Gastrocnemius medialis (tissue), 4 donors: ENCODE data around the gene ST6GALNAC3. TPM values are rescaled to one million over a fixed set of nuclear protein-coding genes. Genes with fewer than 3 reads are reported as not detected.

Experiments
- ATAC-seq, 2 donors: fragments of 150-250 bp; one replicate each; pipeline ENCODE4 v1.9.1; 2016
- DNase-seq, 2 donors: peaks; one replicate each; pipeline ENCODE4 v3.0.0-alpha.2; 2019
- H3K27ac ChIP-seq, 4 donors: fragments of 200-600 bp; sonication (generic); 1 replicate in 1 of 4; 2 replicates in 3 of 4; pipeline ENCODE4 v1.5.1; 2016 to 2018; ENCODE audit warnings: mild to moderate bottlenecking in 2 of 4, moderate library complexity in 1 of 4
- H3K27me3 ChIP-seq, 3 donors: fragments of 200-600 bp; sonication (generic) in 2 of 3; 1 replicate in 1 of 3; 2 replicates in 2 of 3; pipeline versions ENCODE4 v1.5.1 to v1.6.0; 2016 to 2019; ENCODE audit warnings: mild to moderate bottlenecking in 1 of 3, moderate library complexity in 1 of 3
- H3K36me3 ChIP-seq, 2 donors: fragments of 200-600 bp; sonication (generic) in 1 of 2; one replicate each; pipeline ENCODE4 v1.5.1; 2017 to 2018
- H3K4me1 ChIP-seq, 2 donors: fragments of 200-600 bp; sonication (generic) in 1 of 2; one replicate each; pipeline ENCODE4 v1.5.1; 2016 to 2017; ENCODE audit warnings: mild to moderate bottlenecking in 2 of 2
- H3K4me3 ChIP-seq, 4 donors: fragments of 200-600 bp; sonication (generic) in 3 of 4; 1 replicate in 1 of 4; 2 replicates in 3 of 4; pipeline ENCODE4 v1.5.1; 2016 to 2019; ENCODE audit warnings: mild to moderate bottlenecking in 2 of 4
- H3K9me3 ChIP-seq, 3 donors: fragments of 200-600 bp; sonication (generic) in 2 of 3; 1 replicate in 1 of 3; 2 replicates in 2 of 3; pipeline ENCODE4 v1.5.1; 2016 to 2019
- POLR2A ChIP-seq, 2 donors: fragments of 450-650 bp; IDR thresholded peaks; one replicate each; pipeline ENCODE4 v1.6.1; 2017; ENCODE audit warnings: antibody characterized with exemption in 2 of 2, mild to moderate bottlenecking in 2 of 2, moderate library complexity in 2 of 2
- in situ Hi-C, 4 donors: fragments of 200-750 bp; cut with MboI; loops; one replicate each; pipeline versions ENCODE4 v1.15.0 to v1.8.0; 2017; ENCODE audit warnings: low sequenced_read_pairs in 4 of 4
- intact Hi-C: fragments of 100-400 bp; cut with DNase I; formaldehyde crosslinking; loops from one replicate; pipeline ENCODE4 v1.15.1; 2023; ENCODE audit warnings: low total_unique reads
- total RNA-seq, 4 donors: library from RNA; depleted of rRNA; stranded (reverse); fragments of >200 nt; gene quantifications; one replicate each; pipeline versions ENCODE4 v1.1.0 to v1.2.3, GENCODE V29; 2016
- TF ChIP-seq, protein P1 (sequence below), 5 experiments: fragments of 450-650 bp in 3 of 5; fragments of 200-600 bp in 2 of 5; sonication (generic) in 2 of 5; IDR thresholded peaks in 4 of 5; conservative IDR thresholded peaks in 1 of 5; 1 replicate in 4 of 5; 2 replicates in 1 of 5; pipeline ENCODE4 v1.5.1; 2016 to 2019; ENCODE audit warnings: antibody characterized with exemption in 5 of 5, mild to moderate bottlenecking in 3 of 5, moderate library complexity in 3 of 5

The ST6GALNAC3 gene
- total RNA-seq, 4 donors from 2014 or later: 1.7 to 3.9 (median 2.8) TPM

DNA sequence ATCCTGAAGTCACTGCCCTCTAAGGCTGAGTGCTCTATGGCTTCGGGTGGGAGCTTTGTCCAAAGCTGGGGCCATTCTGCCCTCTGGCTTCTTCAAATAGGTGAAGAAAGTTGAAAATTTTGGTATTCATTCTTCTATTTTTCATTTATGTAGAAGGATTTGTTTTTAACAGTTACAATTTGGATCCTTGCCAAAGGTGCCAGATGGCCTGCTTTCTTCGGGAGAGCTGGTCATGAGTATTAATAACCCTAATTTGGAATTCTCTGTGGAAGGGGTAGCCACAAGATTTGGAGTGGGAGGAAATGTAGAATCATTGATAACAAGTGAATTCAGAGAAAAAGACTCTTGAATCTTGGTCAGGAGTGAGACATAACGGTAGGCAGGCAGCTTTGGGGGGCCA lies 422.3 kb downstream of the ST6GALNAC3 start:
- H3K27ac ChIP-seq: no peak overlapping the region
- H3K4me1 ChIP-seq: no peaks in the 10 kb centered on the region
- intact Hi-C loops: no loop called here
- ATAC-seq: no peak
- no peaks in the 10 kb centered on the region for H3K36me3 ChIP-seq
- in situ Hi-C loops: no loop called here
- H3K27me3 ChIP-seq: no peaks in the 10 kb centered on the region
- no peaks in the 10 kb centered on the region for H3K9me3 ChIP-seq
- H3K4me3 ChIP-seq: no peak overlapping the region
- no peak for DNase-seq
- TF ChIP-seq, protein P1, sequence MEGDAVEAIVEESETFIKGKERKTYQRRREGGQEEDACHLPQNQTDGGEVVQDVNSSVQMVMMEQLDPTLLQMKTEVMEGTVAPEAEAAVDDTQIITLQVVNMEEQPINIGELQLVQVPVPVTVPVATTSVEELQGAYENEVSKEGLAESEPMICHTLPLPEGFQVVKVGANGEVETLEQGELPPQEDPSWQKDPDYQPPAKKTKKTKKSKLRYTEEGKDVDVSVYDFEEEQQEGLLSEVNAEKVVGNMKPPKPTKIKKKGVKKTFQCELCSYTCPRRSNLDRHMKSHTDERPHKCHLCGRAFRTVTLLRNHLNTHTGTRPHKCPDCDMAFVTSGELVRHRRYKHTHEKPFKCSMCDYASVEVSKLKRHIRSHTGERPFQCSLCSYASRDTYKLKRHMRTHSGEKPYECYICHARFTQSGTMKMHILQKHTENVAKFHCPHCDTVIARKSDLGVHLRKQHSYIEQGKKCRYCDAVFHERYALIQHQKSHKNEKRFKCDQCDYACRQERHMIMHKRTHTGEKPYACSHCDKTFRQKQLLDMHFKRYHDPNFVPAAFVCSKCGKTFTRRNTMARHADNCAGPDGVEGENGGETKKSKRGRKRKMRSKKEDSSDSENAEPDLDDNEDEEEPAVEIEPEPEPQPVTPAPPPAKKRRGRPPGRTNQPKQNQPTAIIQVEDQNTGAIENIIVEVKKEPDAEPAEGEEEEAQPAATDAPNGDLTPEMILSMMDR (IDR thresholded peaks at IDR 0.05 in 4 of 5, conservative IDR thresholded peaks at IDR 0.05 in 1 of 5): no peak
- TF ChIP-seq POLR2A (IDR thresholded peaks at IDR 0.05): no peak

- H3K27ac ChIP-seq: no peak overlapping the region
- TF ChIP-seq POLR2A (IDR thresholded peaks at IDR 0.05): no peak
- TF ChIP-seq, protein P1 (IDR thresholded peaks at IDR 0.05 in 4 of 5, conservative IDR thresholded peaks at IDR 0.05 in 1 of 5): no peak
- in situ Hi-C loops (no loop called here), intact Hi-C loops (no loop called here)
- H3K9me3 ChIP-seq: no peaks in the 10 kb centered on the region
- no peaks in the 10 kb centered on the region for H3K27me3 ChIP-seq
- DNase-seq (no peak), ATAC-seq (no peak)
- no peaks in the 10 kb centered on the region for H3K4me1 ChIP-seq
- H3K4me3 ChIP-seq: no peak overlapping the region
- no peaks in the 10 kb centered on the region for H3K36me3 ChIP-seq
These were observed 425.6 kb downstream of the ST6GALNAC3 start for GRCh38 chr1:76500116-76500515.

DNA sequence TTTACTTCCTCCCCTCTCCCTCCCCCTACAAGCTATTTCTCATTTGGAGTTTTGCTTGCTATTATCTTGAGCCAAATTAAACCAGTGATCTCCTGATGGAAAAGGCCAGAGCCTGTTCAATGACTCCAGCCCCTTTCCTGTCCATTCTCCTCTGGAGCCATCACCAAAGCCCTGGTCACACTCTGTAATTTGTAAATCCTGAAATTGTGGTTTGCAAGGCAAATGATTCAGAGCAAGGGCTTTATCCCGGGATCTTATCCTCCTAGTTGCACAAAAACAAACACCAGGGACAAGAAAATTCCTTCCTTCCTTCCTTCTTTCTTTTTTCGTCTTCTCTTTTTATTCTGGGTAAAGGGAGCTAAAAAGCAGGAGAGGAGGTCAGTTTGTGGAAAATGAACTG lies 426.6 kb downstream of the ST6GALNAC3 start:
- in situ Hi-C loops (no loop called here), intact Hi-C loops (no loop called here)
- no peak overlapping the region for H3K27ac ChIP-seq
- TF ChIP-seq, protein P1 (IDR thresholded peaks at IDR 0.05 in 4 of 5, conservative IDR thresholded peaks at IDR 0.05 in 1 of 5): no peak
- no peak for TF ChIP-seq POLR2A (IDR thresholded peaks at IDR 0.05)
- ATAC-seq (no peak), DNase-seq (no peak)
- no peaks in the 10 kb centered on the region for H3K36me3 ChIP-seq
- H3K9me3 ChIP-seq: no peaks in the 10 kb centered on the region
- H3K4me1 ChIP-seq: no peaks in the 10 kb centered on the region
- H3K4me3 ChIP-seq: no peak overlapping the region
- no peaks in the 10 kb centered on the region for H3K27me3 ChIP-seq

DNA sequence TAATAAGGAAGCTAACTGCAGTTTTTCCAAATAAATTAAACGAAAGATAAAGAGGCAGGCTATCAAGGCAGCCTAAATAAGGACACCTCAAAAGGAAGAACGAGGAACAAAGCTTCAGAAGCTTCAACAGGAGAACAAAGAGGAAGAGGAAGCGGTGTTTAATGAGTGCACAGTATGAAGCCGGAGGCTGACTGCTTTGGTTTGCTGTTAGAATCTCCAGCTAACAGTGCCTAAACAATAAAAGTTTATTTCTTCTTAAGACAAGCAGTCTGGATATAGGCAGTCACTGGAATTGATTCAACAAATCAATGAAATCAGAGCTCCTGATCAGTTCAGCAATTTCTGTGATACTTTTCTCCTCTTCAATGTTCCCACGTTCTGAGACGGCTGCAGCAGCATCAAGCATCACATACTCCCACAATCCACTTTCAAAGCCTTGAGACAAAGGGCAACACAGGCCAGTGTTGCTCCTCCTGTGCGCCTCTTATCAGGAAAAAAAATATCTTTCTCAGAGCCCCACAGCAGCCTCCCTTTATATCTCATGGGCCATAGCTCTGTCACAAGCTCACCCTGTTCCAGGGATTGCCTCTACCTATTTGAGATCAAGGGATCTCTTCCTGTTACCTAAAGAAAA lies 427.2 kb downstream of the ST6GALNAC3 start:
- TF ChIP-seq POLR2A (IDR thresholded peaks at IDR 0.05): no peak
- TF ChIP-seq, protein P1 (IDR thresholded peaks at IDR 0.05 in 4 of 5, conservative IDR thresholded peaks at IDR 0.05 in 1 of 5): no peak
- DNase-seq (no peak), ATAC-seq (no peak)
- in situ Hi-C loops: no loop called here
- no peak overlapping the region for H3K27ac ChIP-seq
- no peaks in the 10 kb centered on the region for H3K27me3 ChIP-seq
- H3K4me3 ChIP-seq: no peak overlapping the region
- no peaks in the 10 kb centered on the region for H3K4me1 ChIP-seq
- no peaks in the 10 kb centered on the region for H3K36me3 ChIP-seq
- H3K9me3 ChIP-seq: no peaks in the 10 kb centered on the region
- intact Hi-C loops: no loop called here

DNA sequence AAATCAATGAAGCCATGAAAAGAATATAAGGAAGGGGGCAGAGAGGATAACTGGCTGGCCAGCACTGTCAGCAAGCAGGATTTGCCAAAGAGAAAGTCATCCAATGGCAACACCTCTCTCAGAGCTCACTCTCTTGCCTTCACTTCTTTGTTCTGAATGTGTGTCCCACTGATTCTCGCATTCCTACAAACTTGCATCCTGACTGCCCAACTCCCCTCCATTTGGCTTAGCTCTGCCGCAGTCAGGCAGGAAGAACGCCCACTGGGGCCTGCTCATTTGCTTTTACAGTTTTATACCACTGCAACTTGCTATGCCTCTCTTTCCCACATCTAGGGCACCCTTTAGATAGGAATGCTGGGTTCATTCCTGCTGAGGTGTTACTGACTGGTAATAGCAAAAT lies 428.6 kb downstream of the ST6GALNAC3 start:
- Histone ChIP-seq H3K4me1 (no peaks in the 10 kb centered on the region), H3K9me3 (no peaks in the 10 kb centered on the region), H3K4me3 (no peak overlapping the region), H3K36me3 (no peaks in the 10 kb centered on the region), H3K27ac (no peak overlapping the region), H3K27me3 (no peaks in the 10 kb centered on the region)
- no peak for DNase-seq
- in situ Hi-C loops (no loop called here), intact Hi-C loops (no loop called here)
- ATAC-seq: no peak
- TF ChIP-seq, protein P1 (IDR thresholded peaks at IDR 0.05 in 4 of 5, conservative IDR thresholded peaks at IDR 0.05 in 1 of 5): no peak
- TF ChIP-seq POLR2A (IDR thresholded peaks at IDR 0.05): no peak
